ENCODE data around the gene DHRS2. TPM values are rescaled to one million over a fixed set of nuclear protein-coding genes. Genes with fewer than 3 reads are reported as not detected.

Gene DHRS2
- total and polyA plus RNA-seq, 2 of the 13 experiments (the other 11 are each of a cell fraction or from before 2014, with no cell fraction given), result 1,621 to 3,021 TPM

- TF ChIP-seq ATF2 (CRISPR knock-in tag; IDR thresholded peaks at IDR 0.05) (no peak), ZNF781 (CRISPR knock-in tag; IDR thresholded peaks at IDR 0.05; ENCODE audit: borderline replicate concordance, not compliant biosample characterization) (no peak), ZKSCAN5 (CRISPR knock-in tag; IDR thresholded peaks at IDR 0.05) (no peak), PHF20 (CRISPR knock-in tag; IDR thresholded peaks at IDR 0.05) (peak; percentile 33; the same call in 1 of the 2 replicates), JUNB (CRISPR knock-in tag; IDR thresholded peaks at IDR 0.05; ENCODE audit: borderline replicate concordance) (no peak), NONO (IDR thresholded peaks at IDR 0.05) (no peak), NONO (CRISPR knock-in tag; conservative IDR thresholded peaks at IDR 0.05) (no peak), TMF1 (CRISPR knock-in tag; IDR thresholded peaks at IDR 0.05; ENCODE audit: low read depth) (no peak), ZNF224 (CRISPR knock-in tag; IDR thresholded peaks at IDR 0.05) (no peak), ZNF407 (CRISPR knock-in tag; IDR thresholded peaks at IDR 0.05; ENCODE audit: not compliant biosample characterization) (no peak), ONECUT2 (CRISPR knock-in tag; IDR thresholded peaks at IDR 0.05) (no peak), ZMAT3 (CRISPR knock-in tag; conservative IDR thresholded peaks at IDR 0.05) (no peak), SPEN (CRISPR knock-in tag; IDR thresholded peaks at IDR 0.05; ENCODE audit: low read depth) (no peak), PHF5A (CRISPR knock-in tag; IDR thresholded peaks at IDR 0.05; ENCODE audit: low read depth, unreplicated experiment) (no peak), BRF2 (CRISPR knock-in tag; IDR thresholded peaks at IDR 0.05) (no peak), NFYC (CRISPR knock-in tag; IDR thresholded peaks at IDR 0.05) (no peak), ZNF780A (CRISPR knock-in tag; IDR thresholded peaks at IDR 0.05) (peak; percentile 47; the same call in 1 of the 2 replicates), ZNF451 (CRISPR knock-in tag; IDR thresholded peaks at IDR 0.05) (no peak), HHEX (CRISPR knock-in tag; IDR thresholded peaks at IDR 0.05) (no peak), KAT8 (CRISPR knock-in tag; IDR thresholded peaks at IDR 0.05) (no peak)
These were observed 57.1 kb downstream of the DHRS2 start (continued) for GRCh38 chr14:23693252-23693775.

Measured in HepG2 (cell line).